ENCODE results near the gene ABTB2.

- TF ChIP-seq CTCF (IDR thresholded peaks at IDR 0.05) (no peak), POLR2A (IDR thresholded peaks at IDR 0.05) (no peak)
These were observed 196.4 kb downstream of the ABTB2 start for GRCh38 chr11:34161361-34161760.

Data from right lobe of liver (tissue), 4 donors.